ENCODE data around the gene SHF.

SHF gene

GRCh38 chr15:45174069-45174468 lies 13.7 kb downstream of the SHF start:
- no peak for DNase-seq (ENCODE audit: extremely low read depth in 1 of 2, low read depth in 1 of 2)

GRCh38 chr15:45171912-45172311 lies 15.9 kb downstream of the SHF start:
- no peak for DNase-seq (ENCODE audit: extremely low read depth in 1 of 2, low read depth in 1 of 2)

GRCh38 chr15:45169608-45170480 lies 17.9 kb downstream of the SHF start:
- no peak for DNase-seq (ENCODE audit: extremely low read depth in 1 of 2, low read depth in 1 of 2)

GRCh38 chr15:45168751-45169551 lies 18.8 kb downstream of the SHF start:
- no peak for DNase-seq (ENCODE audit: extremely low read depth in 1 of 2, low read depth in 1 of 2)

- DNase-seq (ENCODE audit: extremely low read depth in 1 of 2, low read depth in 1 of 2): no peak
Measured at GRCh38 chr15:45168286-45168685, 19.5 kb downstream of the SHF start.

DNA sequence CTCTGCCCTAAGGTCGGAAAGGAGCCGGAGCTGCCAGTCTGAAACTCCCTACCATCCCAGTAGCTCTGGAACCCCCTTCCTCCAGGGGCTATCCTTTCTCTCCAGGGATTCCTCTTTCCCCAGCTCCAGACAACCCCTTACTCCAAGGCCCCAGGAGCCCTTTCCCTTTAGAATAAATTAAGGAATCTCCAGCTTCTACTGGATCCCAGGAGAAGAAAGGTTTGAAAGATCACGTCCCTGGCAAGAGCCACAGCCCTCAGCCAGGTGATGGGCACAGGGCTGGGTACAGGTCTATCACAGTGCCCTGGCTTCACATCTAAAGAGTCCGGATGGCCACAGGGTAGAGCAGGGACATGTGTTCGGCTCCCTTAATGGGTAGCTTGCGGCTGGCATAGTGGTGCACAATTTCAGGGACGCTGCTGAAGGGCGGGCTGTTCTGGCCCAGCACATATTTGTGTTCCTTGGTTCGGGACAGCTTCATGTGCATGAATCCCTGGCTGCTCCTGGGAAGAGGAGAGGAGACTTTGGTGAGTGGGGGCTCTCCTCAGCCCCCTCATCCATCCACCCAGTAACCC lies 20.0 kb downstream of the SHF start:
- no peak for DNase-seq (ENCODE audit: extremely low read depth in 1 of 2, low read depth in 1 of 2)

DNA sequence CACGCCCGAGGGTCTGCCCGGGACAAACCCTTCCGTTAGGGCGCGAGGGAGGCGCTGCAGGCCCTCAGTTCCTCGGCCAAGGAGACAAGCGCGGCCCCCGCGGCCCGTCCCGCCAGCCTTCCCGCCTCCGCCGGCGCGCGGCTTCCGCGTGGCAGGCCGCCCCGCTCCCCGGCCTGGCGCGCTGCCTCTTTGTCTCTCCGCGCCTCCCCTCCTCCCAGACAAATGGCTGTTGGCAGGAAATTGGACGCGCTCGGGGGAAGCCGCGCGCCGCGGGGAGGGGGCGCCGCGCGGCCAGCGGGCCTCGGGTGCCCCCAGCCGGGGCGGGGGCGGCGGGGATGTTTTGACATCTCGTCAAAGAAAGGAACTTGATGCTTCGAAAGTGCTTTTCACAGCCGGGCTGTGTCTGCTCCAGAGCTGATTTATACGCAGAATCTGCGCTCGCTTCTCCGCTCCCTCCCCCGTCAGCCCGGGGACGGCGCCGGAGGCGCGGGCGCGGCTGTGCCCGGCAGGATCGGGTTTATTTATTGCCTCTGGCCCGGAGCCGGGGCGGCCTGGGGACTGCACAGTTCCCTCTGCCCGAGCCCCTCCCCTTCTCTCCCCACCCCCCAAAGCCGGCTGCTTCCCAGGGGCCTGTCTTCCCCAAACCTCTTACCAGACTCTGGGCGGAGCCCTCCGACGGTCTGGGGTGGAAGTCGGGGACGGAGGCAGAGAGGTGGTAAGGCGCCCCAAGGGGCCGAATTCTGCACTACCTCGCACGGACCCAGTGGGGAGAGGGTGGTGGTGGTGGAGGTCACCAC lies 20.7 kb downstream of the SHF start:
- DNase-seq (ENCODE audit: extremely low read depth in 1 of 2, low read depth in 1 of 2): peak; percentile 58 to 67

- no peak for DNase-seq (ENCODE audit: extremely low read depth in 1 of 2, low read depth in 1 of 2)
Measured at GRCh38 chr15:45165536-45165935, 22.2 kb downstream of the SHF start.

DNA sequence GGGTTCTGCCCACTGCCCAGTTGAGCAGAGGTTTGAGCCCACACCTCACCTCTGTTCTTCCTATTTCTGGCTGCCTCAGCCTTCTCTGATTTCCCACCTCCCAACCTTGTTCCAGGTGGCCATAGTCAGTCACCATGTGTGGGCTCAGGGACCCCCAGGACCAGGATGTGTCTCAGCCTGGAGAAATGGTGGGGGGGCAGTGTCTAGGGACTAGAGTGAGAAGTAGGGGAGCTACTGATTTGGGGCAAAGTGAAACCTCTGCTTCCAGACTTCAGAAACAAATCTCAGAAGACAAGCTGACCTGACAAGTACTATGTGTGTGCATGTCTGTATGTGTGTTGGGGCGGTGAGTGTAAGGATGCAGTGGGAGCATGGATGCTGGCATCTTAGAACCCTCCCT lies 22.9 kb downstream of the SHF start:
- no peak for DNase-seq (ENCODE audit: extremely low read depth in 1 of 2, low read depth in 1 of 2)

DNA sequence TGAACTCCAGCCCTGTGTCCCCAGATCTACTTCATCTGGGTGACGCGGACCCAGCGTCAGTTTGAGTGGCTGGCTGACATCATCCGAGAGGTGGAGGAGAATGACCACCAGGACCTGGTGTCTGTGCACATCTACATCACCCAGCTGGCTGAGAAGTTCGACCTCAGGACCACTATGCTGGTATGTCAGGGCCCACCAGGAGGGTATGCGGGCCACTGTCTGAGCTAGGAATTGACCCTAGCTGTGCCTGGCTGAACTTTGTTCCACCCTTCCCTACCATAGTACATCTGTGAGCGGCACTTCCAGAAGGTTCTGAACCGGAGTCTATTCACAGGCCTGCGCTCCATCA lies 24.3 kb downstream of the SHF start:
- no peak for DNase-seq (ENCODE audit: extremely low read depth in 1 of 2, low read depth in 1 of 2)

DNA sequence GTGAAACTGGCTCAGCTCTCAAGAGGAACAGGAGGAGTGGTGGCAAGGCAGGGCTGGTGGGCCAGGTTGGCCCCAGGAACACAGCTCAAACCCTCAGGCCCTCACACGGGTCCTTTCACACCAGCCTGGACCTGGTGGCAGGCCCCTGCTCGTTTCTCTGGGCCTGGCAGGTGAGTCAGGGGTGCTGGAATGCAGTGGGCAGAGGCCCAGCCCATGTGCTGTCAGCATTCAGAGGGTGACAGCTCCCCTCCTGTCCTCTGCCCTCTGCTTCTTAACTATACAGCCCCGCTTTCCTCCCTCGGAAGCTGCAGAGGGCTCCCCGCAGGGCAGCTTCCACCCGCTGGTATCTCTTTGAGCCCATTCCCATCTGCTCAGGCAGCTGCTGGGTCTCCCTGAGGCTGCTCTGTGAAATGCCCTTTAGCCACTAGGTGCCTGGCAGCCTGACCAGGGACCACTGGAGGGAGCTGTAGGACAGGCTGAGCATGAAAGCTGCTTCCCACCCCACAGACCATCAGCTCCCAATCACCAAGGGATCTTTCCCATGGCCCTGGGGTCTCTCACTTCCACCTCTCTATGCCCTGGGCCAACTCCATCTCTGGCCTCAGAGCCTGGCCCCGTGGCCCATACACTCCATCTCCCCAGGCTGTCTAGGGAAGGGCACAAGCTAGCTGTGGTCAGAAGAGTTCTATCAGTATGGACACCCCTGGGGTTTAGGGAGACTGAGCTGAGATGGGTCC lies 24.8 kb downstream of the SHF start:
- peak; percentile 31 to 51 for DNase-seq (ENCODE audit: extremely low read depth in 1 of 2, low read depth in 1 of 2)

GRCh38 chr15:45161666-45162065 lies 26.1 kb downstream of the SHF start:
- no peak for DNase-seq (ENCODE audit: extremely low read depth in 1 of 2, low read depth in 1 of 2)

- no peak for DNase-seq (ENCODE audit: extremely low read depth in 1 of 2, low read depth in 1 of 2)
Measured at GRCh38 chr15:45157974-45158373, 29.8 kb downstream of the SHF start.

DNA sequence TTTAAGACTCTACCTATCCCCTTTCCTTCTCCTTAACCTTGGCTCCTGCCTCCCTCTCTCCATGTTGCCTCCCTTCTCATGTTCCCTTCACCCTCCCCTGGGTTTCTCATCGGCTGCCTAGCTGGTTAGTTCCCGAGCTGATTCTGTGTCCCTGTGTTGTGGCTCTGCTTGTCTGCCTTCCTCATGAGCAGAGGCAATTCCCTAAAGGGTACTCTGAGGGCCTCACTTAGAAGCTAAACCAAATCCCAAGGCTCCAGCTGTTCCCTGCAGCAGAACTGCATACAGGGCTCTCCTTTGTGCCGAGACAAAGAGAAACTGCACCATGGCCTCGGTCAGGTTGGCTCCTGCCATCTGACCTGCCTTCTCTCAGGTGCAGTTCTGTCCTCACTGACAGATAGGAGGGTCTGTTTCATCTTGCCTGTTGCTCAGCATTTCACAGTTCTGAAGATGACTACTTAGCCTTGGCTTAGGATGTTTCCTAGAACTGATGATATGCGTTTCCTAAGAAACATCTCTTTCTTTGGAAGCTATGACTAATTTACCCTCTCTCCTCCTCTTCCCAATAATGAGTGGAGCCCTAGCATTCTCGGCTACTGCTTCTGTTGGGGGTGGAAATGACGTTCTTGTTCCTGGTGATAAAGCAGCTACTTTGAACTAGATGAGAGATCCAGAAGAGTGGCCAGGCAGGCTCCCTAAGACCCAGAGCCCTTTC lies 30.9 kb downstream of the SHF start:
- no peak for DNase-seq (ENCODE audit: extremely low read depth in 1 of 2, low read depth in 1 of 2)

- no peak for DNase-seq (ENCODE audit: extremely low read depth in 1 of 2, low read depth in 1 of 2)
Measured at GRCh38 chr15:45155739-45156138, 32.0 kb downstream of the SHF start.

- DNase-seq (ENCODE audit: extremely low read depth in 1 of 2, low read depth in 1 of 2): no peak
Measured at GRCh38 chr15:45151998-45152828, 35.6 kb downstream of the SHF start.

GRCh38 chr15:45150997-45151396 lies 36.8 kb downstream of the SHF start:
- DNase-seq (ENCODE audit: extremely low read depth in 1 of 2, low read depth in 1 of 2): no peak

DNA sequence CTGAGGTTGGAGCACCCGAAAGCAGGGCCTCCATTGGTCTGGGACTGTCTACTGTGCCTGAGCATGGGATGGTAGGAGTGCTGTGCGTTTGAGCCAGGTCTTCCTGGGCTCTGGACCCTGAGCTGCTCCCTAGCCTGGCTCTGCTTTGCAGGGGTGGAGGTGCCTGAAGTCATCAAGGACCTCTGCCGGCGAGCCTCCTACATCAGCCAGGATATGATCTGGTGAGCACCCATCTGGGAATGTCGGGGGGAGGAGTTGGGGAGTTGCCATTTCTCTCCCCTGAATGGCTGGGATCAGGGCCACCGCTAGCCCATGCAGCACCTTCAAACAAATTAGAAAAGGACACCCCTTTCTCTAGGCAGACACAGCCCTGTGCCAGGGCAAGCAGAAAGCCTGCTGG lies 37.3 kb downstream of the SHF start:
- no peak for DNase-seq (ENCODE audit: extremely low read depth in 1 of 2, low read depth in 1 of 2)

DNA sequence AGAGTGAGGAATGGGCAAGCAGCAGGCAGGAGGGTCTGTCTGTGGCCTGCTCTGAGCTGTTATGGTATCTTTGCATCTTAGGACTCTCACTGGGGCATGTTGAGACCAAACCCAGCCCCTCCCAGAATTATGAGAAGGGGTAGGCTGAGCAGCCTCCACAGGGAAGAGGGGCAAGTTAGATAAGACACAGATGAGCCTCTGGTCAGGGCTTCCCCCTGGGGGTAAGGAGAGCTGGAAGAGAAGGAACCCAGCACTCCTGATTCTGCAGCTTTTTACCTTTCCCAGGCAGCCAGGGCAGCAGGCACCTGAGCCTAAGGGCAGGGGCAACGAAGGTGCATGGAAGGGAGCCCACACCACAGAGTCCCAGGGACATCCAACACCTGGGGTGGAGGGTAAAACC lies 38.7 kb downstream of the SHF start:
- DNase-seq (ENCODE audit: extremely low read depth in 1 of 2, low read depth in 1 of 2): no peak
